GM23338 (cell line): ENCODE results near the gene KCNJ4. TPM values are rescaled to one million over a fixed set of nuclear protein-coding genes. Genes with fewer than 3 reads are reported as not detected.
A peak's percentile ranks its signal among the peaks of the same experiment; 100 is the strongest.

Source experiments
- ATAC-seq: fragments of 200-7000 bp; cut with Tn5 transposase; 3 replicates; pipeline ENCODE4 v1.9.1; 2020
- DNase-seq: peaks from one replicate; pipeline ENCODE4 v3.0.0-alpha.2; 2015; ENCODE audit warnings: low spot score
- H2AFZ ChIP-seq: fragments of 200-600 bp; sonication (generic); 2 replicates; pipeline ENCODE4 v1.8.0; 2016; ENCODE audit warnings: antibody characterized with exemption, mild to moderate bottlenecking, moderate library complexity
- H3F3A ChIP-seq: fragments of 200-600 bp; sonication (generic); replicated peaks from 2 replicates; pipeline ENCODE4 v1.8.0; 2017; ENCODE audit warnings: antibody characterized with exemption, mixed run types, low read depth
- H3K27ac ChIP-seq: fragments of 200-600 bp; sonication (generic); 2 replicates; pipeline ENCODE4 v1.6.1; 2016; ENCODE audit warnings: low read depth
- H3K27me3 ChIP-seq: fragments of 200-600 bp; sonication (generic); 2 replicates; pipeline ENCODE4 v1.8.0; 2016; ENCODE audit warnings: mild to moderate bottlenecking, mixed run types, moderate library complexity; ENCODE audit not compliant: insufficient read depth
- H3K36me3 ChIP-seq: fragments of 200-600 bp; sonication (generic); 2 replicates; pipeline ENCODE4 v1.8.0; 2016; ENCODE audit warnings: mild to moderate bottlenecking; ENCODE audit not compliant: insufficient read depth
- H3K4me1 ChIP-seq: fragments of 200-600 bp; sonication (generic); 2 replicates; pipeline ENCODE4 v1.8.0; 2016; ENCODE audit warnings: mild to moderate bottlenecking, moderate library complexity; ENCODE audit not compliant: insufficient read depth
- H3K4me2 ChIP-seq: fragments of 200-600 bp; sonication (generic); 2 replicates; pipeline ENCODE4 v1.7.1; 2017; ENCODE audit warnings: mixed run types
- H3K4me3 ChIP-seq: fragments of 200-600 bp; sonication (generic); 2 replicates; pipeline ENCODE4 v1.6.1; 2016; ENCODE audit warnings: mixed run types
- H3K79me2 ChIP-seq: fragments of 200-600 bp; sonication (generic); replicated peaks from 2 replicates; pipeline ENCODE4 v1.8.0; 2017; ENCODE audit warnings: mild to moderate bottlenecking; ENCODE audit not compliant: insufficient read depth
- H3K9me2 ChIP-seq: fragments of 200-600 bp; sonication (generic); 2 replicates; pipeline ENCODE4 v1.8.0; 2017; ENCODE audit not compliant: insufficient read depth
- H4K20me1 ChIP-seq: fragments of 200-600 bp; sonication (generic); replicated peaks from 2 replicates; pipeline ENCODE4 v1.8.0; 2017; ENCODE audit warnings: mild to moderate bottlenecking; ENCODE audit not compliant: insufficient read depth
- H3K27ac Mint-ChIP-seq: 2 replicates; pipeline ENCODE4 v1.8.0; 2020; ENCODE audit warnings: inconsistent platforms, mild to moderate bottlenecking, moderate library complexity, mixed read lengths
- H3K27me3 Mint-ChIP-seq: 3 replicates; pipeline ENCODE4 v1.8.0; 2022; ENCODE audit warnings: low read depth, mild to moderate bottlenecking, moderate library complexity, mixed read lengths, inconsistent platforms; ENCODE audit not compliant: insufficient read depth, poor library complexity
- H3K36me3 Mint-ChIP-seq: 3 replicates; pipeline ENCODE4 v1.8.0; 2021; ENCODE audit warnings: low read depth, mild to moderate bottlenecking, inconsistent platforms, moderate library complexity, mixed read lengths
- H3K4me1 Mint-ChIP-seq: 3 replicates; pipeline ENCODE4 v1.8.0; 2020; ENCODE audit warnings: mild to moderate bottlenecking, inconsistent platforms, mixed read lengths
- H3K4me3 Mint-ChIP-seq: 3 replicates; pipeline ENCODE4 v1.8.0; 2021; ENCODE audit warnings: moderate library complexity, mild to moderate bottlenecking, inconsistent platforms, mixed read lengths
- H3K9me3 Mint-ChIP-seq: 3 replicates; pipeline ENCODE4 v1.8.0; 2020; ENCODE audit warnings: moderate library complexity, mild to moderate bottlenecking, inconsistent platforms, mixed read lengths
- CREB1 ChIP-seq: fragments of 250-450 bp; sonication (Bioruptor Pico); IDR thresholded peaks from 2 replicates; pipeline ENCODE4 v1.5.0; 2020; ENCODE audit warnings: low read depth, mild to moderate bottlenecking, moderate library complexity
- CTCF ChIP-seq, 2 experiments: fragments of 200-600 bp in 1 of 2; sonication (generic) in 1 of 2; conservative IDR thresholded peaks; 2 replicates each; pipeline versions ENCODE4 v1.5.1 to v1.6.1; 2016 to 2017; ENCODE audit warnings: antibody characterized with exemption in 2 of 2, low read depth in 2 of 2, mild to moderate bottlenecking in 2 of 2, moderate library complexity in 1 of 2
- ETS1 ChIP-seq: IDR thresholded peaks from 2 replicates; pipeline ENCODE4 v1.6.1; 2016; ENCODE audit warnings: antibody characterized with exemption
- EZH2 ChIP-seq: fragments of 200-600 bp; sonication (generic); IDR thresholded peaks from one replicate; pipeline ENCODE4 v1.8.0; 2017; ENCODE audit warnings: antibody characterized with exemption, mild to moderate bottlenecking, low read depth; ENCODE audit not compliant: unreplicated experiment
- JUNB ChIP-seq: IDR thresholded peaks from one replicate; pipeline ENCODE4 v1.6.1; 2016; ENCODE audit warnings: antibody characterized with exemption; ENCODE audit not compliant: unreplicated experiment
- NANOG ChIP-seq: IDR thresholded peaks from 2 replicates; pipeline ENCODE4 v1.6.1; 2016; ENCODE audit warnings: antibody characterized with exemption, borderline replicate concordance
- REST ChIP-seq: IDR thresholded peaks from one replicate; pipeline ENCODE4 v1.6.1; 2018; ENCODE audit warnings: antibody characterized with exemption; ENCODE audit not compliant: unreplicated experiment
- ZNF114 ChIP-seq: fragments of 250-450 bp; sonication (Bioruptor Pico); IDR thresholded peaks from 2 replicates; pipeline ENCODE4 v1.5.0; 2020; ENCODE audit warnings: mild to moderate bottlenecking, moderate library complexity
- ZNF331 ChIP-seq: fragments of 250-450 bp; sonication (Bioruptor Pico); IDR thresholded peaks from 2 replicates; pipeline ENCODE4 v1.5.0; 2020; ENCODE audit warnings: low read depth, mild to moderate bottlenecking, moderate library complexity
- ZNF462 ChIP-seq: fragments of 250-450 bp; sonication (Bioruptor Pico); IDR thresholded peaks from 2 replicates; pipeline ENCODE4 v1.5.0; 2020; ENCODE audit warnings: mild to moderate bottlenecking, moderate library complexity
- polyA plus RNA-seq: library from polyadenylated mRNA; unstranded; fragments of >200 nt; fragmentation: Nextera tagmentation; extraction: Ambion mirVana; gene quantifications from 2 replicates; pipeline ENCODE4 v1.2.1, GENCODE V29; 2016
- total RNA-seq: library from RNA; depleted of rRNA; stranded (reverse); fragments of >200 nt; shearing (Covaris generic); gene quantifications from 2 replicates; pipeline ENCODE4 v1.2.3, GENCODE V29; 2014

KCNJ4 gene
- total and polyA plus RNA-seq, 2 experiments from 2014 or later, result 0.23 to 1.3 TPM

GRCh38 chr22:38491707-38492348 is 36.8 kb upstream of the KCNJ4 start (continued):
- TF ChIP-seq ZNF462 (no peak), NANOG (no peak), CREB1 (CRISPR knock-in tag) (no peak), ZNF331 (CRISPR knock-in tag) (no peak)

GRCh38 chr22:38490915-38491314 is 35.9 kb upstream of the KCNJ4 start:
- H3K4me1 ChIP-seq, result peaks cover 12% of the 10 kb centered on the region
- H3K27me3 ChIP-seq, result no peaks in the 10 kb centered on the region
- ATAC-seq, result no peak
- Mint-ChIP-seq H3K27ac (peak overlapping the region; percentile 96), H3K4me3 (peak overlapping the region; percentile 18; the same call in 1 of the 3 replicates), H3K4me1 (peaks cover 46% of the 10 kb centered on the region), H3K9me3 (no peaks in the 10 kb centered on the region), H3K36me3 (peaks cover 97% of the 10 kb centered on the region), H3K27me3 (peaks cover 10% of the 10 kb centered on the region)
- no peak overlapping the region for H2AFZ ChIP-seq
- H3K9me2 ChIP-seq, result no peaks in the 10 kb centered on the region
- peaks cover 35% of the 10 kb centered on the region; the same call in 1 of the 2 replicates for H3F3A ChIP-seq
- peaks cover 89% of the 10 kb centered on the region for H3K36me3 ChIP-seq
- H3K27ac ChIP-seq, result peak overlapping the region; percentile 87
- H3K4me3 ChIP-seq, result no peak overlapping the region
- peaks cover 46% of the 10 kb centered on the region for H3K79me2 ChIP-seq
- no peak for DNase-seq
- peaks cover 27% of the 10 kb centered on the region for H4K20me1 ChIP-seq
- no peak overlapping the region for H3K4me2 ChIP-seq
- TF ChIP-seq EZH2 (no peak), ZNF114 (CRISPR knock-in tag) (no peak), JUNB (no peak), ETS1 (no peak), CTCF (conservative IDR thresholded peaks at IDR 0.05; ENCODE audit: low read depth in 2 of 2) (no peak), NANOG (no peak), REST (no peak), CREB1 (CRISPR knock-in tag) (no peak)
